Measurements from ENCODE around the gene TEAD1. TPM values are rescaled to one million over a fixed set of nuclear protein-coding genes. Genes with fewer than 3 reads are reported as not detected.

TEAD1 gene
- total and polyA plus RNA-seq, 10 of the 15 experiments (the other 5 are each of a cell fraction or from before 2014, with no cell fraction given) = 0.01 to 0.59 (median 0.04) TPM; not detected in 6

DNA sequence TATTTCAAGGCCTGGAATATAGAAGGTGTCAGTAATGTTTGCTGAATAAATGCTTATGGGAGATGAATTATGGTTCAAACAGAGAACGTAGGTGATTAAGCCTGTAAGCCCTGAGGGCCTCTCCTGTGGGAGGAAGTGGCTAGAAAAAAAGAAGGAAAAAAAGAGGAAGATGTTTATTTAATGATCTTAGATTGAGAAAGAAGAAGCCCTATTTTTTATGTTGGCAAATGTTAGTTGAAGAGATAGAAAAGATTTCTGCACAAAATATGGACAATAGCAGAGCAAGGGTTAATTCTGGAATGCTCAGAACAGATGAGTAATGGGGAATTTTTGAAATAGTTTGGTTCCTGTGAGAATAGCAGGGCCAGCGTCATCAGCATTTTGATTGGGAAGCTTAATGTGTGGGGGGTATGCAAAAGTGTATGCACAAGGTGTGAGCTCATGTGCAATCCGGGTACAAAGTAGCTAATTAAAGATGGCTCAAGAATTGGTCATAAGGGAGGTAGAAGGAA, 95.7 kb downstream of the TEAD1 start (continued):
- TF ChIP-seq, protein P1, sequence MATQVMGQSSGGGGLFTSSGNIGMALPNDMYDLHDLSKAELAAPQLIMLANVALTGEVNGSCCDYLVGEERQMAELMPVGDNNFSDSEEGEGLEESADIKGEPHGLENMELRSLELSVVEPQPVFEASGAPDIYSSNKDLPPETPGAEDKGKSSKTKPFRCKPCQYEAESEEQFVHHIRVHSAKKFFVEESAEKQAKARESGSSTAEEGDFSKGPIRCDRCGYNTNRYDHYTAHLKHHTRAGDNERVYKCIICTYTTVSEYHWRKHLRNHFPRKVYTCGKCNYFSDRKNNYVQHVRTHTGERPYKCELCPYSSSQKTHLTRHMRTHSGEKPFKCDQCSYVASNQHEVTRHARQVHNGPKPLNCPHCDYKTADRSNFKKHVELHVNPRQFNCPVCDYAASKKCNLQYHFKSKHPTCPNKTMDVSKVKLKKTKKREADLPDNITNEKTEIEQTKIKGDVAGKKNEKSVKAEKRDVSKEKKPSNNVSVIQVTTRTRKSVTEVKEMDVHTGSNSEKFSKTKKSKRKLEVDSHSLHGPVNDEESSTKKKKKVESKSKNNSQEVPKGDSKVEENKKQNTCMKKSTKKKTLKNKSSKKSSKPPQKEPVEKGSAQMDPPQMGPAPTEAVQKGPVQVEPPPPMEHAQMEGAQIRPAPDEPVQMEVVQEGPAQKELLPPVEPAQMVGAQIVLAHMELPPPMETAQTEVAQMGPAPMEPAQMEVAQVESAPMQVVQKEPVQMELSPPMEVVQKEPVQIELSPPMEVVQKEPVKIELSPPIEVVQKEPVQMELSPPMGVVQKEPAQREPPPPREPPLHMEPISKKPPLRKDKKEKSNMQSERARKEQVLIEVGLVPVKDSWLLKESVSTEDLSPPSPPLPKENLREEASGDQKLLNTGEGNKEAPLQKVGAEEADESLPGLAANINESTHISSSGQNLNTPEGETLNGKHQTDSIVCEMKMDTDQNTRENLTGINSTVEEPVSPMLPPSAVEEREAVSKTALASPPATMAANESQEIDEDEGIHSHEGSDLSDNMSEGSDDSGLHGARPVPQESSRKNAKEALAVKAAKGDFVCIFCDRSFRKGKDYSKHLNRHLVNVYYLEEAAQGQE (IDR thresholded peaks at IDR 0.05; ENCODE audit: low read depth, low read length) = no peak

DNA sequence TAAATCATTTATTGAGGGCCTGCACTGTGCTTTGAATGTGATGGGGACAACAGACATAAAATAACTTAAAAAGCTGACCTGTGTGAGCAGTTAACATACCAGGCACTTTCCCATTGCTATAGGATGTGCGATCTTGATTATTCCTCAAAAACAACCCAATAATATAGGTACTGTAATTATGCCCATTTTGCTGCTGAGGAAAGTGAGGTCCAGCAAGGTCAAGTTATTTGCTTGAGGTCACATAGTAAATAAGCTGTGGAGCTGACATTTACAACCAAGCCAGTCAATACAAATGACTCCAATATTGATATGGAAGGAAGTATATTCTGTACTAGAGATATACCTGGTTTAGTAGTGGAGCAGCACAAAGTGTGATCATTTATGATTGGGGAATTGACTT, 96.2 kb downstream of the TEAD1 start:
- ChIA-PET POLR2A (interaction anchor here (0.5 kb wide), 1 partner anchor 263 kb away, joined by 4 read pairs; no protein-coding TSS in a partner anchor), SMC1A (ENCODE audit: uncharacterized antibody, unreplicated experiment) (interaction anchor here (0.8 kb wide), 1 partner anchor 11 kb away, joined by 4 read pairs; no protein-coding TSS in a partner anchor), CTCF (no interaction called here), RAD21 (ENCODE audit: unreplicated experiment) (no interaction called here)
- BruUV-seq (replicated peaks) = no TSS peak
- Histone ChIP-seq H4K20me1 (ENCODE audit: control insufficient read depth, insufficient read depth) (no peaks in the 10 kb centered on the region), H3K9ac (ENCODE audit: control insufficient read depth, insufficient read depth, low read length) (no peak overlapping the region), H3K9me3 (replicated peaks; ENCODE audit: control insufficient read depth, insufficient read depth, low read length) (no peaks in the 10 kb centered on the region), H3K36me3 (ENCODE audit: control insufficient read depth in 2 of 2, insufficient read depth in 2 of 2, low read length in 1 of 2) (no peaks in the 10 kb centered on the region), H3K27ac (ENCODE audit: control insufficient read depth, insufficient read depth) (no peak overlapping the region), H3K79me2 (ENCODE audit: control insufficient read depth, insufficient read depth, low read length) (no peaks in the 10 kb centered on the region), H2AFZ (ENCODE audit: control insufficient read depth, low read depth, low read length) (no peak overlapping the region), H3K27me3 (replicated peaks in 1 of 2; ENCODE audit: control insufficient read depth in 2 of 2, insufficient read depth in 2 of 2, low read length in 1 of 2) (no peaks in the 10 kb centered on the region), H3K4me2 (ENCODE audit: control insufficient read depth, insufficient read depth) (no peak overlapping the region), H3K4me3 (no peak overlapping the region), H3K4me1 (ENCODE audit: control insufficient read depth, insufficient read depth, low read length) (no peaks in the 10 kb centered on the region)
- TF ChIP-seq NFYB (IDR thresholded peaks at IDR 0.05; ENCODE audit: insufficient read depth, low read depth, low read length) (no peak), EGR1 (IDR thresholded peaks at IDR 0.05; ENCODE audit: borderline replicate concordance in 1 of 2, low read depth in 2 of 2, low read length in 2 of 2) (no peak)
- no peak for FAIRE-seq
- ATAC-seq = no peak
- in situ Hi-C loops (cut with MboI) (no loop called here), intact Hi-C loops (cut with micrococcal nuclease; ENCODE audit: unreplicated experiment) (no loop called here)
- DNase-seq (ENCODE audit: low read depth, low spot score) = no peak
- 33% methylated on average over 1 of the region's 1 CpG for WGBS (ENCODE audit: insufficient coverage, insufficient replicate concordance, low lambda C conversion rate, missing lambda C conversion rate)
